ENCODE data around the gene UNC45A. TPM values are rescaled to one million over a fixed set of nuclear protein-coding genes. Genes with fewer than 3 reads are reported as not detected.
A peak's percentile ranks its signal among the peaks of the same experiment; 100 is the strongest.

The UNC45A gene
- total and polyA plus RNA-seq, 2 of the 13 experiments (the other 11 are each of a cell fraction or from before 2014, with no cell fraction given), result 33.8 to 39.7 TPM

DNA sequence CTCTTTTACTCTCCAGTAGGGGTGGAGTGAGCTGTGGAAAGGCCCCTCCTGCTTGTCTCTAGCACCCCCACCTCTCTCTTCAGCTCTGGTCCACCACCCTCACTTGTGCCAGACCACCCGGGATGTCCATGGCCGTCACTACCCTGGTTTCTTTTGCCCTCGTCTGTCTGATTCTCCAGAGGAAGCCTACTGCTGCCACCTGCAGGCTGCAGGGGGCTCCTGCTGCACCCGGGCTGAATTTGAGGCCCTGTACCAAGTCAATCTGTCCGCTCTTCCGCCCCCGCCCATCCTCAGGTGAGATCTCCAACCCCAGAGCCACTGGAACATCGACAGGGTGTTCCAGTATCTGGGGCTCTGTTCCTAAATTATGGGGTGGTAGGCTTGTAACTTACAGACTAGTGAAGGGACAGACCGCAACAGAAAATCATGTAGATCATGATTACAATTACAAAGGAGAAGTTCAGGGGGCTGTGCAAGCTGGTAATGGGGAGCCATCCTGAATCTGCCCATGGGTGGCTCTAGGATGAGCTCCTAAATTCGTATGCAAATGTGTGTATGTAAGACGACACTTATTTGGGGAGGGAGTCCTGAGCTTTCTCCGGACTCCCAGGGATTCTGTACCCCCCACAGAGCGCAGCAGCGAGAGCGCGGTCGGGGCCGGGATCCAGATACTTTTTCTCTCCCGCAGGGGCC lies 683 bp upstream of the UNC45A start (continued):
- TF ChIP-seq MED13 (CRISPR knock-in tag; IDR thresholded peaks at IDR 0.05), result no peak
- TF ChIP-seq, protein P1, sequence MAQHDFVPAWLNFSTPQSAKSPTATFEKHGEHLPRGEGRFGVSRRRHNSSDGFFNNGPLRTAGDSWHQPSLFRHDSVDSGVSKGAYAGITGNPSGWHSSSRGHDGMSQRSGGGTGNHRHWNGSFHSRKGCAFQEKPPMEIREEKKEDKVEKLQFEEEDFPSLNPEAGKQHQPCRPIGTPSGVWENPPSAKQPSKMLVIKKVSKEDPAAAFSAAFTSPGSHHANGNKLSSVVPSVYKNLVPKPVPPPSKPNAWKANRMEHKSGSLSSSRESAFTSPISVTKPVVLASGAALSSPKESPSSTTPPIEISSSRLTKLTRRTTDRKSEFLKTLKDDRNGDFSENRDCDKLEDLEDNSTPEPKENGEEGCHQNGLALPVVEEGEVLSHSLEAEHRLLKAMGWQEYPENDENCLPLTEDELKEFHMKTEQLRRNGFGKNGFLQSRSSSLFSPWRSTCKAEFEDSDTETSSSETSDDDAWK (CRISPR knock-in tag; IDR thresholded peaks at IDR 0.05), result no peak
- no peak for TF ChIP-seq ZNF20 (CRISPR knock-in tag; IDR thresholded peaks at IDR 0.05)
- TF ChIP-seq ZNF547 (CRISPR knock-in tag; IDR thresholded peaks at IDR 0.05), result 0 out of 2 replicates have a peak, but pooled peaks have one; percentile 57
- no peak for TF ChIP-seq HNF4G (IDR thresholded peaks at IDR 0.05; ENCODE audit: borderline replicate concordance, low read depth, low read length)
- TF ChIP-seq HNF4G (CRISPR knock-in tag; IDR thresholded peaks at IDR 0.05; ENCODE audit: borderline replicate concordance, low read depth), result no peak
- no peak for TF ChIP-seq ZSCAN22 (CRISPR knock-in tag; IDR thresholded peaks at IDR 0.05)
- no peak for TF ChIP-seq PITX1 (CRISPR knock-in tag; IDR thresholded peaks at IDR 0.05)
- no peak for TF ChIP-seq ATF7-NPFF (CRISPR knock-in tag; IDR thresholded peaks at IDR 0.05; ENCODE audit: low read depth)
- no peak for TF ChIP-seq ASH2L (IDR thresholded peaks at IDR 0.05; ENCODE audit: insufficient read length, low read depth, low read length)
- TF ChIP-seq RBM22 (optimal IDR thresholded peaks at IDR 0.05; ENCODE audit: low read length), result no peak
- TF ChIP-seq, protein P2, sequence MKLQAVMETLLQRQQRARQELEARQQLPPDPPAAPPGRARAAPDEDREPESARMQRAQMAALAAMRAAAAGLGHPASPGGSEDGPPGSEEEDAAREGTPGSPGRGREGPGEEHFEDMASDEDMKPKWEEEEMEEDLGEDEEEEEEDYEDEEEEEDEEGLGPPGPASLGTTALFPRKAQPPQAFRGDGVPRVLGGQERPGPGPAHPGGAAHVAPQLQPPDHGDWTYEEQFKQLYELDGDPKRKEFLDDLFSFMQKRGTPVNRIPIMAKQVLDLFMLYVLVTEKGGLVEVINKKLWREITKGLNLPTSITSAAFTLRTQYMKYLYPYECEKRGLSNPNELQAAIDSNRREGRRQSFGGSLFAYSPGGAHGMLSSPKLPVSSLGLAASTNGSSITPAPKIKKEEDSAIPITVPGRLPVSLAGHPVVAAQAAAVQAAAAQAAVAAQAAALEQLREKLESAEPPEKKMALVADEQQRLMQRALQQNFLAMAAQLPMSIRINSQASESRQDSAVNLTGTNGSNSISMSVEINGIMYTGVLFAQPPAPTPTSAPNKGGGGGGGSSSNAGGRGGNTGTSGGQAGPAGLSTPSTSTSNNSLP (IDR thresholded peaks at IDR 0.05; ENCODE audit: low read depth, low read length), result no peak
- TF ChIP-seq ZNF225 (CRISPR knock-in tag; IDR thresholded peaks at IDR 0.05), result no peak
- TF ChIP-seq, protein P3, sequence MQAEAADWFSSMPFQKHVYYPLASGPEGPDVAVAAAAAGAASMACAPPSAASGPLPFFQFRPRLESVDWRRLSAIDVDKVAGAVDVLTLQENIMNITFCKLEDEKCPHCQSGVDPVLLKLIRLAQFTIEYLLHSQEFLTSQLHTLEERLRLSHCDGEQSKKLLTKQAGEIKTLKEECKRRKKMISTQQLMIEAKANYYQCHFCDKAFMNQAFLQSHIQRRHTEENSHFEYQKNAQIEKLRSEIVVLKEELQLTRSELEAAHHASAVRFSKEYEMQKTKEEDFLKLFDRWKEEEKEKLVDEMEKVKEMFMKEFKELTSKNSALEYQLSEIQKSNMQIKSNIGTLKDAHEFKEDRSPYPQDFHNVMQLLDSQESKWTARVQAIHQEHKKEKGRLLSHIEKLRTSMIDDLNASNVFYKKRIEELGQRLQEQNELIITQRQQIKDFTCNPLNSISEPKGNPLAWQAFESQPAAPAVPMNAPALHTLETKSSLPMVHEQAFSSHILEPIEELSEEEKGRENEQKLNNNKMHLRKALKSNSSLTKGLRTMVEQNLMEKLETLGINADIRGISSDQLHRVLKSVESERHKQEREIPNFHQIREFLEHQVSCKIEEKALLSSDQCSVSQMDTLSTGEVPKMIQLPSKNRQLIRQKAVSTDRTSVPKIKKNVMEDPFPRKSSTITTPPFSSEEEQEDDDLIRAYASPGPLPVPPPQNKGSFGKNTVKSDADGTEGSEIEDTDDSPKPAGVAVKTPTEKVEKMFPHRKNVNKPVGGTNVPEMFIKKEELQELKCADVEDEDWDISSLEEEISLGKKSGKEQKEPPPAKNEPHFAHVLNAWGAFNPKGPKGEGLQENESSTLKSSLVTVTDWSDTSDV (CRISPR knock-in tag; IDR thresholded peaks at IDR 0.05), result no peak
- no peak for TF ChIP-seq SRY (CRISPR knock-in tag; IDR thresholded peaks at IDR 0.05)
- no peak for TF ChIP-seq MBD4 (IDR thresholded peaks at IDR 0.05; ENCODE audit: borderline replicate concordance, low read length)
- TF ChIP-seq, protein P4, sequence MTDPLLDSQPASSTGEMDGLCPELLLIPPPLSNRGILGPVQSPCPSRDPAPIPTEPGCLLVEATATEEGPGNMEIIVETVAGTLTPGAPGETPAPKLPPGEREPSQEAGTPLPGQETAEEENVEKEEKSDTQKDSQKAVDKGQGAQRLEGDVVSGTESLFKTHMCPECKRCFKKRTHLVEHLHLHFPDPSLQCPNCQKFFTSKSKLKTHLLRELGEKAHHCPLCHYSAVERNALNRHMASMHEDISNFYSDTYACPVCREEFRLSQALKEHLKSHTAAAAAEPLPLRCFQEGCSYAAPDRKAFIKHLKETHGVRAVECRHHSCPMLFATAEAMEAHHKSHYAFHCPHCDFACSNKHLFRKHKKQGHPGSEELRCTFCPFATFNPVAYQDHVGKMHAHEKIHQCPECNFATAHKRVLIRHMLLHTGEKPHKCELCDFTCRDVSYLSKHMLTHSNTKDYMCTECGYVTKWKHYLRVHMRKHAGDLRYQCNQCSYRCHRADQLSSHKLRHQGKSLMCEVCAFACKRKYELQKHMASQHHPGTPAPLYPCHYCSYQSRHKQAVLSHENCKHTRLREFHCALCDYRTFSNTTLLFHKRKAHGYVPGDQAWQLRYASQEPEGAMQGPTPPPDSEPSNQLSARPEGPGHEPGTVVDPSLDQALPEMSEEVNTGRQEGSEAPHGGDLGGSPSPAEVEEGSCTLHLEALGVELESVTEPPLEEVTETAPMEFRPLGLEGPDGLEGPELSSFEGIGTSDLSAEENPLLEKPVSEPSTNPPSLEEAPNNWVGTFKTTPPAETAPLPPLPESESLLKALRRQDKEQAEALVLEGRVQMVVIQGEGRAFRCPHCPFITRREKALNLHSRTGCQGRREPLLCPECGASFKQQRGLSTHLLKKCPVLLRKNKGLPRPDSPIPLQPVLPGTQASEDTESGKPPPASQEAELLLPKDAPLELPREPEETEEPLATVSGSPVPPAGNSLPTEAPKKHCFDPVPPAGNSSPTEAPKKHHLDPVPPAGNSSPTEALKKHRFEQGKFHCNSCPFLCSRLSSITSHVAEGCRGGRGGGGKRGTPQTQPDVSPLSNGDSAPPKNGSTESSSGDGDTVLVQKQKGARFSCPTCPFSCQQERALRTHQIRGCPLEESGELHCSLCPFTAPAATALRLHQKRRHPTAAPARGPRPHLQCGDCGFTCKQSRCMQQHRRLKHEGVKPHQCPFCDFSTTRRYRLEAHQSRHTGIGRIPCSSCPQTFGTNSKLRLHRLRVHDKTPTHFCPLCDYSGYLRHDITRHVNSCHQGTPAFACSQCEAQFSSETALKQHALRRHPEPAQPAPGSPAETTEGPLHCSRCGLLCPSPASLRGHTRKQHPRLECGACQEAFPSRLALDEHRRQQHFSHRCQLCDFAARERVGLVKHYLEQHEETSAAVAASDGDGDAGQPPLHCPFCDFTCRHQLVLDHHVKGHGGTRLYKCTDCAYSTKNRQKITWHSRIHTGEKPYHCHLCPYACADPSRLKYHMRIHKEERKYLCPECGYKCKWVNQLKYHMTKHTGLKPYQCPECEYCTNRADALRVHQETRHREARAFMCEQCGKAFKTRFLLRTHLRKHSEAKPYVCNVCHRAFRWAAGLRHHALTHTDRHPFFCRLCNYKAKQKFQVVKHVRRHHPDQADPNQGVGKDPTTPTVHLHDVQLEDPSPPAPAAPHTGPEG (CRISPR knock-in tag; IDR thresholded peaks at IDR 0.05), result no peak
- no peak for TF ChIP-seq ZNF83 (CRISPR knock-in tag; IDR thresholded peaks at IDR 0.05; ENCODE audit: borderline replicate concordance)

Measured in HepG2 (cell line).